RCC 7860 (cell line): ENCODE measurements around the gene CTSE.
A peak's percentile ranks its signal among the peaks of the same experiment; 100 is the strongest.

Experiments used
- DNase-seq: peaks from one replicate; pipeline ENCODE4 v3.0.0-alpha.2; 2015; ENCODE audit warnings: low spot score
- FAIRE-seq: peaks from 2 replicates; lab custom pipeline; 2012; peaks lifted over from hg19 to GRCh38; lab: Jason Lieb, UNC

The CTSE gene

DNA sequence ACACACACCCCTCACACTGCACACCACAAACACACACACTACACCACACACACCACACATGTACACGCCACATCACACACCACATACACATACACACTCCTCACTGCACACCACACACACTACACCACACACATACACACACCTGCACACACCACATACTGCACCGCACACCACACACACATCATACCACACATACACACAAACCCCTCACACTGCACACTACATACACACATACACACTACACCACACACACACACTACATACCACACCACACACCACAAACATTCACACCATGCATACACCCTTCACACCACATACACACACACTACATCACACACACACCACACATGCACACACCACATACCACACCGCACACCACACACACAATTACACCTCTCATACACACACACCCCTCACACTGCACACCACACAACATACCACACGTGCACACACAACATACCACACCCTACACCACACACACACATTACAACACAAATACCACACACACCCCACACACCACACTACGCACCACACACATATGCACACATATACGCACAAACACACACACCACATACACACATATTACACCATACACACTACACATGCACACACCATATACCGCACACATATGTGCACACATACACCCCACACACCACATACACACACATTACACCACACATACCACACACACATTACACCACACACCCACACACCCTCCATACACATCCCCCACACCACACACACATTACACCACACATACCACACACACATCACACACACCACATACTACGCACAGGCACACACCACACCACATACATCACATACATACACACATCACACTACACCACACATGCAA, 50.1 kb downstream of the CTSE start:
- no peak for DNase-seq
- FAIRE-seq = no peak

DNA sequence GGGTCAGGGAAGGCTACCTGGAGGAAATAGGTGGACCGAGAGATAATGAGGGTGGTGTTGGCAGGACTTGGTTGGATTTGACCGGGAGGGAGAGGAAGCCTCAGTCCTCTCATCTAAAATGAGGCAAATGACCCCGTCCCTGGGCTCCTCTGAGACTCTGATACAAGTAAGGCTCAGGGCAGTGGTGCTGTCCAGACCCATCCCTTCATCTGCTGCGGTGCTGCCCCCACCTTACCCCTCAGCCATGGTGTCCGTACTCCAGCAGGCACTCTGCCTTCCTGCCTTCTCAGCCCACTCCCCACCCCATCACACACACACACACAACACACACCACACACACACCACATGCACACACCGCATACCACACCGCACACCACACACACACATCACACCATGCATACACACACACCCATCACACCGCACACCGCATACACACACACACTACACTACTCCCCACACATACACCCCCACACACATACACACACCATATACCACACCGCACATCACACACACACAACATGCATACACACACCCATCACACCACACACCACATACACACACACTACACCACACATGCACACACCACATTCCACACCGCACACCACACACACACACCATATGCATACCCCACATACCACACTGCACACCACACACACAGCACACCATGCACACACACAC, 51.1 kb downstream of the CTSE start:
- DNase-seq = no peak

DNA sequence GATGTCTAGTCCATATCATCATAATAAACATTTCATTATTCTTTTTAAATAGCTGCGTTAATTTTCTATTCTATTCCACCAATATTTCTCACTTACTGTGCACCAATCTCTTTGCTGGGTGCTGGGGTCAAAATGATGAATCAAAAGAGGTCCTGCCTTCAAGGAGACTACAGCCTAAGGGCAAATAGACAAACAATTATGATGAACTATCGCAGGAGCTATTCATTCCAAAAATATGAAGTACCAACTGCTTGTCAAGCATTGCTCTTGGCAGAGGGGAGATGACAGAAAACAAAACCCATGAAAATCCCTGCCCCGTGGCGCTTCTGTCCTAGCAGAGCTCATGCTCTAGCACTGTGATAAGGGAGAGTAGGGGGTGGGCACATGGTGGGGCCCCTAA, 51.6 kb downstream of the CTSE start:
- FAIRE-seq (no peak), DNase-seq (no peak)

More for the DNA sequence above, 51.1 kb downstream of the CTSE start:
- no peak for FAIRE-seq

DNA sequence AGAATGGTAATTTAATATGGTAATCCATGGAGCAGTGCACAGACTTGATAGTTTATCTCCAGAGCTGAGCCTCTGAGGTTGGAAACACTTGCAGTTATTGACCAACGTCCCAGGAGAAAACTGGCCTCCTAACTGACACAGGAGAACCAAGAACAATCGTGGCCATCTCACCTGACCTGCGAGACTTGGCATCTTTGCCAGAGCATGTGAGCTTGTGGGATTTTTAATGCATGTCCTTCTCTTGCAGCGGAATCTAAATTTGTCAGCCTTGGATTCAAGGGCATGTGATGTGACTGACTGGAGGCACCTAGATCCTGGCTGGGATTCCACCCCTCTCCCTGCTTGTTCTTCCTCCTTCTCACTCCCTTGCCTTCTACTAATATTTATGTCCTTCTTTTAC, 52.6 kb downstream of the CTSE start:
- no peak for FAIRE-seq

DNA sequence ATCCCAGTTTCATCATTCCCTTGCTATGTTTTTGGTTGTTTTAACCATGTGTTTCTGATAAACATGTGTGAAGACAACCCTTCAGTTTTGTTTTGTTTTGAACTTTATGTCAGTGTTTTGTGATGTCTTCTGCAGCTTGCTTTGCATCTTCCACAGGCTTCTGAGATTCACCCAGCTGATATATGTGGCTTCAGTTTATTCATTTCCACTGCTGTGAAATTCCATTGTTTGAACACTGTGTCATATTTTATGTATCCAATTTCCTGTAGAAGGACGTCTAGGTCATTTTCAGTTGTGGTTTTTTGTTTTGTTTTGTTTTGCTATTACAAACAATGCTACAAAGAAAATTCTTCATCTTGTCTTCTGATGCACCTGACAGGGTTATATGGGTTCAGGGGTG, 53.2 kb downstream of the CTSE start:
- FAIRE-seq (no peak), DNase-seq (no peak)

More for the DNA sequence above, 52.6 kb downstream of the CTSE start:
- DNase-seq = no peak

DNA sequence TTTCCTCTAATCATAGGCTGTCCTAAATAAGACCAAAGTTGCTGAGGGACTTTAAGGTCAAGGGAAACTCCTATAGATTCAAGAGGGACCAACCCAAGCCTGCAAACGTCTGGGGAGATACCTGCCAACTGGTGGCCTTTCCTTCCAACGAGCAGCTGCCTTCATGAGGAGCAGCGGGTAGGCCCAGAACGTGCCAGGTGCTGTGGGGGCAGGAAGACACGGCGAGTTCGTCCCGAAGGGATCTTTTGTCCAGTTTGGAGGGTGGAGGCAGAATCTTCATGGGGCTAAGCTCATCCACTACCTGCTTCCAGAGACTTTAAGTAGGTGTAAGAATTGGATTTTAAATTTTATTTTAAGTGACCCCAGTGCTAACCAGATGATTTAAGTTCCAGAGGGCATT, 54.5 kb downstream of the CTSE start:
- DNase-seq (no peak), FAIRE-seq (no peak)

- FAIRE-seq = no peak
- no peak for DNase-seq
Observed at GRCh38 chr1:205967554-205968335, 56.0 kb downstream of the CTSE start.

DNA sequence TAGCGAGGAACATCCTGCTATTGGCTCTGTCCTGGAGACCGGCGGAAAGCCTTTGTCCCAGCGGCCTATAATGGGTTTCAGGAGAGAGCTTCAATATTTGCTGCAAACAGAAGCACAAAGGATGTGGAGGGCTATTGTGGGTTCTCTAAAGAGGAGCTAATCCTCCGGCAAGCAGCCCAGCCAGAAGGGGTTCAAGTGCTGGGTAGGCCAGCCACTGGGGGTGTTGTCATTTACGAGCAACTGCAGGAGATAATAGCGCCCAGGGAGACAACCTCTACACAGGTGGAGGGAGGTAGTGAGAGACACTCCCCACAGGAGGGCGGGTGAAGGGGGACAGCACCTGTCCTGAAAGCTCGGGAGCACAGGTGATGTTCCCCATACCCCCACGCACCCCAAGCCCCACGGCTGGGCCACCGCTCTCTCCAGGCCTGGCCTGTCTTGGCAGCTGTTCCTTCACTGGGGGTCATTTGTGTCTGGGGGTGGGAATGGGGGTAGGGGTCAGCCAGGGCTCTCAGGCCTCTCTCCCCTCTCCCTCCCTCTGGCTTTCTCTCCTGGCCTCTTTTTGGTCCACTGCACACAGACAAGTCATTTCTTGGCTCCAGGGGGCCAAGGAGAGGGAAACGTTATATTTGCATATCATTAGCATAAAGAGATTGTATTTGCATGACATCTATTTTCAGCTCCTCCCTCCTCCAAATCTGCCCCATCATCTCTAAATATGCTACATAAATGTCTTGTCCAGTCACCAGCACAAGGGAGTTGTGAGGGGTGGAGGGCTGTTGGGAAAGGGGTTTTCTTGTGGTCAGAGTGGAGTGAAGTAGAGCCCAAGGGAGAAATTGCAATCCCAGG, 58.4 kb downstream of the CTSE start:
- FAIRE-seq (no peak), DNase-seq (no peak)

GRCh38 chr1:205963352-205964155, 60.1 kb downstream of the CTSE start:
- peak; percentile 99 for DNase-seq
- no peak for FAIRE-seq

DNA sequence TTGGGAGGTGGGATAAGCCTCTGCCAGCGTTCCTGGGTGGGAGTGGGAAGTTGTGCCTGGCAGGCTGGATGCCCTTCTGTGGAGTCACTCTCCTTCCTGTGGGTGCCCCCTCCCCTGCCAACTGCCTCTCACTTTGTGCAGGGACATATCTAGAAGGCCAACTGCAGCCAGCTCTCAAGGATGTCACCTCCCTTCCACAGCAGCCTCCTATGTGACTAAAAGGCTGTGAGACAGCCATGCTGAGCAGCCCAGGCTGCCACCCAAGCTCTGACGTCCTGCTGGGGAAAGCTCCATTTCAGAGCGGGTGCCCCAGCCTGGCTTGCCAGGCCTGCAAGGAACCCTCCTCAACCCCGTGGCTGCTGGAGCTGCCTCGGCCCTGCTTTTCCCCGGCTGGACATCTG, 60.9 kb downstream of the CTSE start:
- FAIRE-seq (no peak), DNase-seq (peak; percentile 65)

DNA sequence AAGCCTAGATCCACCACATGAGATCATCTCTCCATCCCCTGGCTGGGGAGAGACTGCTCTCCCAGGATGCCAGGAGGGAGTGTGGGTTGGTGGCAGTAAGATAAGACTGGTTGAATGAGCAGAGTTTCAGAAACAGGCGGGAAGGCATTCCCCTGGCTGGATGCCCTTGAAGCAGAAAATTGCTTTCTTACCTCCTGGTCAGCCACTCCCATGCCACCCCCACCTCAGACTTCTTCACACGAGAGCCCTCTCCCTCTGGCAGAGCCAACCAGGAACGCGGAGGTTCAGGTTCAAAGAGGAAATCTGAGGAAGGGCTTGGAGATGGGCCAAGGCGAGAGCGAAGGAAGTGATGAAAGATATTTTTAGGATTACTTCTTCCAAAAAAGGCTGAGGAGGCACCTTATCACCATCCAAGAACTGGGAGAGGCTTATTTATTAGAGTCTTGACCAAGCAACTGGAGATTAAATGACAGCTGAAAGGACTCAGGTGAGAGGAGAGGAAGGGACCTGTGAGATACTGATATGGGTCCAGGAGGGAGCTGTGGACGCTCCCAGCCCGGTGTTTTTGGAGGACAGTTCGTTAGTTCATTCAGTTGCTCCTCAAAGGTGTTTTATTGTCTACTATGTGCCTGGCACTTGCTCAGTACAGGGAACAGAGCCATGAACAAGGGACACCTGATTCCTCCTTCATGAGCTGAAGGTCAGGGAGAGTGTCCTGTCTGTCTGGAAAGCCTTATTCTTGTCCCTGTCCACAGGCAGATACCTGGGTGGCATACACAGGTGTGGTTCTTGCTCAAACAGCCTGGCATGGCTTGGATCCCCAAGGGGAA, 61.5 kb downstream of the CTSE start:
- DNase-seq (peak; percentile 99), FAIRE-seq (no peak)

GRCh38 chr1:205961405-205961804, 62.3 kb downstream of the CTSE start:
- FAIRE-seq (no peak), DNase-seq (peak; percentile 90)

GRCh38 chr1:205959789-205960188, 63.9 kb downstream of the CTSE start:
- DNase-seq (no peak), FAIRE-seq (no peak)
